Stimulated activated CD8-positive, alpha-beta memory T cell treated with anti-CD3 and anti-CD28 coated beads, Interleukin-7, amount 100 ng/mL, for 24 hours (primary cell): ENCODE data around the gene PKD1.

ENCODE experiments used
- DNase-seq: peaks from one replicate; pipeline ENCODE4 v3.0.0-alpha.2; 2020; ENCODE audit warnings: low read depth

PKD1 gene

DNA sequence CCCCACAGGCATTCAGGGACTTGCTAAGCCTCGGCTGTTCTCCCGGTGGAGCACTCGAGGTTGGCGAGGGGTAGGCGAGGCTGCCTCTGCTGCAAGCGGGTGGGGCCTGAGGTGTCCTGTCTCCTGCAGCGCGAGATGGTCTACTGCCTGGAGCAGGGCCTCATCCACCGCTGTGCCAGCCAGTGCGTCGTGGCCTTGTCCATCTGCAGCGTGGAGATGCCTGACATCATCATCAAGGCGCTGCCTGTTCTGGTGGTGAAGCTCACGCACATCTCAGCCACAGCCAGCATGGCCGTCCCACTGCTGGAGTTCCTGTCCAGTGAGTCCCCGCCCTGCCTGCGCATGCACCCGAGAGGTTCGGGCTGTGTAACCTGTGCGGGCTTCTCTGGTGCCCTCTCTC, 61.6 kb downstream of the PKD1 start:
- DNase-seq, result no peak

GRCh38 chr16:2072926-2073325, 62.8 kb downstream of the PKD1 start:
- DNase-seq, result no peak

GRCh38 chr16:2071454-2072202, 64.1 kb downstream of the PKD1 start:
- no peak for DNase-seq

DNA sequence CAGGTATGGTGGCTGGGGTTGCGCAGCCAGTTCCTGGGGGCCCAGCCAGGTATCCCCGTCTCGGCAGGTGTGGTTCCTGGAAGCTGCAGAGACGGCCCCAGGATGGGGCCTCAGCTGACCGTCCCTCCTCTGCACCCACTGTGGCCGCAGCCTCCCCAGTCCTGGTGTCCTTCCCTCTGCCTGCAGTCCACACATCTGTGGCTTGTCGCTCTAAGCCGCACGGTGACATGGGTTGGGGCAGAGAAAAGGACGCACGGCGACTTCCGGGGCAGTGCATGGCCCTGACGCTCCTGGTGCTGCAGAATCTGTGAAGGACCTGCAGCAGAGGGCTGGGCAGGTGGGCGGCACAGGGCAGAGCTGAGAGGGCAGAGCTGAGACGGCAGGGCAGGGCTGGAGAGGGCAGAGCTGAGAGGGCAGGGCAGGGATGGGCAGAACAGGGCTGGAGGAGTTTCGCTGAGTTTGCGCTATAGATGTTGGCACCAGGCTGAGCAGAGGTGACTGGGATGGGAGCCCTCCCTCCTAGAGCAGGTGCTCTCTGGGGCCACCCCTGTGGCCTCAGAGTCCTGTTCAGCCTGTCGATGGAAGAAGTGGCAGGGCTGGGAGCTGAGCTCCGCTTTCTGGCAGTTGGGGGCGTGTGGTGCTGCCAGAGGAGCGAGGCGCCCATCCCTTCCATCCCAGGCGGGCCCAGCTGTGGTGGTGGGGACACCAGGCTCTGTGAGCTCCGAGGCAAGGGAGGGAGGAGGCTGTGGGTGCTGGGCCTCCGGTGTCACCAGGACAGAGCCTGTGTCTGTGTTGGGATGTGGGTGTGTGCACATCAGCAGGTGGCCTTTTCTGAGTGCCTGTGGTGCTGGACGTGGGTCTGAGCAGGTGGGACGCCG, 64.9 kb downstream of the PKD1 start:
- no peak for DNase-seq

DNA sequence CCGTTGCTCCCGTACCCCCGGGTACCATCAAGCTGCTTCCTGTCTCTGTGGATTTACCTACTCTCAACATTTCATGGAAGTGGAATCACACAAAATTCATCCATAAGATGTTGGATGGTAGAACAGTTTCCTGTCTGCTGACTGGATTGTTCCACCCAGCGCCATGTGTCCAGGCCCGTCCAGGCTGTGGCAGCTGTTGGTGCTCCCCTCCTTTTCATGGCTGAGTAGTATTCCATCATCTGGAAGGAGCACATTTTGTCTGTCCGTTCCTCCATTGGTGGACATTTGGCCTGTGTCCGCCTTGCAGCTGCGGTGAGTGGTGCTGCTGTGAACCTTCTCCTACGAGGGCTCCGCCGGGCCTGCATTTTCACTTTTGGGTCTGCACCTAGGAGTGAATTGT, 69.6 kb downstream of the PKD1 start:
- DNase-seq, result no peak

GRCh38 chr16:2064368-2064945, 71.2 kb downstream of the PKD1 start:
- no peak for DNase-seq

GRCh38 chr16:2063861-2064260, 71.8 kb downstream of the PKD1 start:
- DNase-seq, result no peak

- no peak for DNase-seq
Measured at GRCh38 chr16:2062801-2063200, 72.9 kb downstream of the PKD1 start.

GRCh38 chr16:2061526-2061925, 74.2 kb downstream of the PKD1 start:
- no peak for DNase-seq

DNA sequence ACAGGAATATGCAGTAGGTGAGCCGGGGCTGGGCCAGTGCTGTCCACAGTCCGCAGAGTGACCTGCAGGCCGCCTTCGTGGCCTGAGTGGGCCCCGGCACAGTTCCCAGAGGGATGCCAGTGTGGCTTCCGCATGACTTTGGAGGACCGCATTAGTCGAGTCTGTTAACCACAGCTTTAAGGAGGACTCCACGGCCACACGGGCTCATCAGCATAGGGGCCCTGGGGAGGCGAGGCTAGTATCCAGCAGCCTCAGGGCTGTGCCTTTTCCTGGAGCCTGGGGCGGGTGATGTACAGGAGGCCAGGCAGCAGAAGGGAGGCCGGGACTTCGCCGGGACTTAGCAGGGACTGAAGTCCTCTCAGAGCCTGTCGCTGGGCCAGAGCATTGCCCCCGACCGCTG, 74.7 kb downstream of the PKD1 start:
- no peak for DNase-seq

DNA sequence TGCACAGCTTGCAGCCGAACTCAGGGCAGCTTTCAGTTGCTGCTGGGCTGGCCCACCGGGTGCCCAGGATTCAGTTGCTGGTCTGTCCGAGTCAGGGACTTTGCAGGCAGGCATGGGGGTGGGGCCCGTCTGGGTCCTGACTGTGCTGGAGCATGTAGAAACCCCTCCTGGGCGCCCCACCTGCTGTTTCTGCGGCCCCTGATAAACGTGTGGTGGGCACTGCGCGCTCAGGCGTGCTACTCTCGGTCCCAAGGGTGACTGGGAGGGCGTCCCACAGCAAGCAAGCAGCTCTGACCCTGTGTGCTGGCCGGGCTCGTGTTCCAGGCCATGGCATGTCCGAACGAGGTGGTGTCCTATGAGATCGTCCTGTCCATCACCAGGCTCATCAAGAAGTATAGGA, 75.4 kb downstream of the PKD1 start:
- DNase-seq, result no peak

DNA sequence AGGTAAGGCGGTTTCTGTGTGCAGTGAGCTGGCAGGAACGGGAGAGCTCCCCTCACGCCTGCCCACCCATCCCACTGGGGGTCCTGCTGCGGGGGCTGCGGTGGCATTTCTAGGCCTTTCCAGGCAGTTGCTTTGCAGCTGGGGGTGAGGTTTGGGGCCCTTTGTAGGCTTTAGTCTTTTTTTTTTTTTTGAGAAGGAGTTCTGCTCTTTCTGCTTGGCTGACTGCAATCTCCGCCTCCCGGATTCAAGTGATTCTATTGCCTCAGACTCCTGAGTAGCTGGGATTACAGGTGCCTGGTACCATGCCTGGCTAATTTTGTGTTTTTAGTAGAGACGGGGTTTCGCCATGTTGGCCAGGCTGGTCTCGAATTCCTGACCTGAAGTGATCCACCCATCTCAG, 76.8 kb downstream of the PKD1 start:
- DNase-seq, result no peak

GRCh38 chr16:2058420-2058819, 77.3 kb downstream of the PKD1 start:
- no peak for DNase-seq

GRCh38 chr16:2057438-2057837, 78.3 kb downstream of the PKD1 start:
- no peak for DNase-seq

DNA sequence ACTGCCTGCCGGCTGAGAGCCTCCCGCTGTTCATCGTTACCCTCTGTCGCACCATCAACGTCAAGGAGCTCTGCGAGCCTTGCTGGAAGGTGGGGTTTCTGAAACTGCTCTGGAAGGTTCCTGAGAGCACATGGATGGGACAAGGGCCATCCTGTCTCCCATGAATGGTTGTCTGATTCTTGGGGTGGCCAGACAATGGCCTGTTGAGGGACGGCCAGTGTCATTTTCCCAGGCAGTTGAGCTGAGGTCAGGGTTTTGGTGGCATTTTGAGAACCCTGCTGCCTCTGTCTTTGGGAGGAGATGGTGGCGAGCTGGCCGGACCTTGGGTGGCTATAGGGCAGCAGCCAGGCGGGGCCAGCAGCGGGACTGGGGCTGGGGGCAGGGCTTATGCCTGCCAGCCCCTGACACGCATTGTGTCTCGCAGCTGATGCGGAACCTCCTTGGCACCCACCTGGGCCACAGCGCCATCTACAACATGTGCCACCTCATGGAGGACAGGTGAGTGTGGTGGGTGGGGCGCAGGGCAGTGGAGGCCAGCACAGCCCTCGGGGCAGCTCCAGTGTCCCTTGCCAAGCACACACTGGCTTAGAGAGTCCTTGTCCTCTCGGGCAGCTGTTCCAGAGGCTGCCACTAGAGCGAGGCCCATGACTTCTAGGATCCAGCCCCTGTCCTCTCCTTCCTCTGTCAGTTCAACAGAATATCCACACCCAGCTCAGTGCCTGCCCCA, 78.9 kb downstream of the PKD1 start:
- DNase-seq, result no peak

- DNase-seq, result no peak
Measured at GRCh38 chr16:2056077-2056476, 79.6 kb downstream of the PKD1 start.

DNA sequence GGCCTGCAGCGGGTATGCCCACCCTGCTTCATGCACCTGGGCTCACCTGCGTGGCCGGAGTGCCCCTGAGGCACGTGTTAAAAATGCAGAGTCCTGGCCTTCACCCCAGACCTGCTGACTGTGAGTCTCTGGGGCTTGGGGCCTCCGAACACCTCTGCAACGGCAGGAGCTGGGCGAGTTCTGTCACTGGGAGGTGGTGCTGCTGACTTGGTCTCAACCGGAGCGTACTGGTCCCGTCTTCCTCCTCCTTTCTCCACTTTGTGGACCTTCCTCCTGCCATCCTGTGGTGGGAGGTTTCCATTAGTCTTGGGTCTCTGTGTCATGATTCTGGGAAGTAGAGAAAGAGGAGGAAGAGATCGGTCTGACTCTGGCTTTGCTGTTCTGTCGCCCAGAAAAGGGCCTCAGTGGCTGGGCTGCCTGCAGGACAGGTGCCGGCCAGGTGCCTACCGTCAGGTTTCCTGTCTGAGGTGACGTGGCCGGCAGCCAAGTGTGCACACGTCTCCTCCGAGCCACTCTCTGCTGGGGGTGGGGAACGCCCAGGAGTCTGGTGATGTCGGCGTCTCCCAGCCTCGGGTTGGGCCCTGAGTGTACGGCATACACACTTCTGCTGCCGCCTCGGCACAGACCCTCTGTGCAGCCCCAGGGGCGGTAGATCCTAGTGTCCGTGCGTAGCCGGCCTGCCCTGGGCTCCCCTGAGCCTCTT, 81.0 kb downstream of the PKD1 start:
- no peak for DNase-seq

DNA sequence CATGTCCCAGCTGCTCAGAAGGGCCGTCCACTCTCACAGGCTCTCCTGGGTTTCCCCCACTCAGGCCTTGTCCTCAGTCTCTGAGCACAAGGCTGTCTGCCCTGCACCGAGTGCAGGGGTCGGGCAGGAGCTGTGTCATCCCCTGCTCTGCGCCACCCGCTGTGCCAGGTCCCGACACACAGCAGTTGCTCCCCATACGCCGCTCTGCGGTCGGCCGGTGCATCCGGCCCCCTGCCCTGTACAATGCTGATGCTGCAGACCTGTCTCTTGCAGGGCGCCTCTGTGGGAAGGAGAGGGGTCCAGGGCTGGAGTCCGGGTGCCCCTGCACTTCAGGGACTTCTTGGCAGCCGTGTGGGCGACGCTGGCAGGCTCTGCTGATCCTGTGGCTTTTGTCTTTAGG, 81.8 kb downstream of the PKD1 start:
- DNase-seq, result no peak

DNA sequence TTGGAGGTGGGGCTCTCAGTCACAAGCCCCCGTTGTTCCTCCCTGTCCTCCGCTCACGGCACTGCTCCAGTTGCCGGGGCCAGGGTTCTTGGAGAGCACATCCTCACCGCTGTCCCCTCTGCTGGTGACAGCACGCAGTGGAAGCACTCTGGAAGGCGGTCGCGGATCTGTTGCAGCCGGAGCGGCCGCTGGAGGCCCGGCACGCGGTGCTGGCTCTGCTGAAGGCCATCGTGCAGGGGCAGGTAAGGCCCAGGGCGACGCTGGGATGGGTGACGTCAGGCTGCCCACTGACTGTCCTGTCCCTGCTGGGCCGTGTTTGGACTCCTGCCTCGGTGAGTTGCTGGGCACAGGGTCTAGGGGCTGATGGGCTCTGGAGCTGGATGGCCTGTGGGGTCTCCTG, 82.5 kb downstream of the PKD1 start:
- DNase-seq, result no peak

GRCh38 chr16:2048116-2048543, 87.6 kb downstream of the PKD1 start:
- no peak for DNase-seq

- DNase-seq, result peak; percentile 87
Measured at GRCh38 chr16:2047330-2048115, 88.2 kb downstream of the PKD1 start, which contains the start of the genes NTHL1 and TSC2. TSS of gene NTHL1 (minus strand) at chr16:2047834. CDS start at chr16:2047823, 11 bp downstream. TSS of gene TSC2 (plus strand) at chr16:2047985. CDS start at chr16:2048616, 631 bp downstream.
